ENCODE measurements around the gene CC2D2B.

CC2D2B gene

GRCh38 chr10:96014473-96015102 is 106.8 kb downstream of the CC2D2B start:
- TF ChIP-seq CTCF (IDR thresholded peaks at IDR 0.05; ENCODE audit: extremely low read depth, missing control alignments), result no peak
- no peak for DNase-seq (ENCODE audit: low spot score)

DNA sequence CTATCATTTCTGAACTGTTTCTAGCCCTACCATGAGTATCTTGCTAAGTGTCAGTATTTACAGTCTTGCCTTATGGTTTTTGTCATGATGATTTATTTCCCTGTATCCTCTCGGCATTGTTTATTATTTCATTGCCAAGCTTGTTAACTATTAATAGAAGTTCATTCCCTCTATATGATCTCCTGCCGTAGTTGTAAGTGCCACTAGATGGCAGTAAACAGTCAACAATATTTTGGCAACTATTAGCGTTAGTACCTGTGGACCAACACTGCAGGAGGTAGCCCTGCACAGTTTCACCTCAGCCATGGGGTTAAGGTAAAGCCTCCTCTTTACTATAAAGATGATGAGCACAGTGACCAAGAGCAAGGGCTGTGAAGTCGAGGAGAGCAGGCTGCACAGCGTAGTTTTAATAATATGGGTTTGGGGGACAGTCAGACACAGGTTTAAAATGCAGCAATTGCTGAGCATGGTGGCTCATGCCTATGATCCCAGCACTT is 109.5 kb downstream of the CC2D2B start:
- DNase-seq (ENCODE audit: low spot score), result peak; percentile 68
- TF ChIP-seq CTCF (IDR thresholded peaks at IDR 0.05; ENCODE audit: extremely low read depth, missing control alignments), result peak; percentile 70

DNA sequence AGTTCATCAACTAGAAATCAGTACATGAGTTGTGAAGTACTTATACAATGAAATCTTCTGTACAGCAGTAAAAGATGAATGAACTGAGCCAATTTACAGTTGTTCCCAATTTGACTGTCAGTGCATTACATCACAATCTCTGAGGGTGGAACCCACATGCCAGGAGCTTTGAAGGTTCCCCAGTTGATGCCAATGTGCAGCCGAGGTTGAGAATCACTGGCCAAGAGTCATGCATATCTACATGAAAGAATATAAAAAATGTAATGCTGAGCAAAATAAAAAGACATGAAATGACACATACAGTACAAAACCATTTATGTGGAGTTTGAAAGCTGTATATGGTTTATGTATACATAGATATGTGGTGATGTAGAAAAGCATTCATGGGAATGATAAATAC is 113.6 kb downstream of the CC2D2B start:
- TF ChIP-seq CTCF (IDR thresholded peaks at IDR 0.05; ENCODE audit: extremely low read depth, missing control alignments), result no peak
- no peak for DNase-seq (ENCODE audit: low spot score)

- TF ChIP-seq CTCF (IDR thresholded peaks at IDR 0.05; ENCODE audit: extremely low read depth, missing control alignments), result no peak
- no peak for DNase-seq (ENCODE audit: low spot score)
Observed at GRCh38 chr10:96022739-96023138, 115.0 kb downstream of the CC2D2B start.

DNA sequence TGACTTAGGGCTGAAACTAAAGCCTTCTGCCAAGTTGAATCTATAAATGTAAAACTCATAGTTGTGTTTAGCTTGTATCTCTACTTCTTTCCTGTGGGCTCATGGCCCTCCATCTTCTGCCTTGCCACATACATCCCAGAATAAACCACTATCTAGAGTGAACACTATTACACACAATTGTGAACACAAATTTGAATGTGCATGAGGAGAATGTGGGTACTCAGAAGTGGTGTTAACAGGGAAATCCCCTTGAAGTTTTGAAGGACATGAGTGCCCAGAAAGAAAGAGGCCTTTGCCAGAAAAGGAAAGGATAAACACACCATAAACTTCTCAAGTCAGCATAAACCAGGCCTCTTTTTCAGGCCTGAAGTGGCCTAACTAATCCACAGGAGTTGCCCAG is 115.4 kb downstream of the CC2D2B start:
- no peak for DNase-seq (ENCODE audit: low spot score)
- TF ChIP-seq CTCF (IDR thresholded peaks at IDR 0.05; ENCODE audit: extremely low read depth, missing control alignments), result no peak

GRCh38 chr10:96025566-96025965 is 117.8 kb downstream of the CC2D2B start:
- peak; percentile 27 for TF ChIP-seq CTCF (IDR thresholded peaks at IDR 0.05; ENCODE audit: extremely low read depth, missing control alignments)
- peak; percentile 32 for DNase-seq (ENCODE audit: low spot score)

DNA sequence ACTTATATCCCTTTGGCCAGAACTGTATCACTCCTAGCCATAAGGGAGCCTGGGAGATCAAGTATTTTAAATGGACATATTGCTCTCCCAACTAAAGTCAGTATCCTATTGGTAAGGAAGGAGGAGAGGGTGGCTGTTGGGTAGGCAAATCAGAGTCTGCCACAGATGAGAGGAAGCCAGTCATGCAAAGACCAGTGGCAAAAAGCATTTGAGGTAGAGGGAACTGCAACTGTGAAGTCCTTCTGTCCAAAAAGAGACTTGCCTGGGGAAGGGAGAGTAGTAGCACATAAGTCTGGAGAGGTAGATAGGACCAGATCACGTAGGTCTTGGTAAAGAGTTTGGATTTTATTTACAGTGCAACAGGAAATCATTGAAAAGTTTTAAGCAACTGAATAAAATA is 126.8 kb downstream of the CC2D2B start:
- no peak for DNase-seq (ENCODE audit: low spot score)
- TF ChIP-seq CTCF (IDR thresholded peaks at IDR 0.05; ENCODE audit: extremely low read depth, missing control alignments), result no peak
